K562 (cell line): Measurements from ENCODE around the gene FBXO4. TPM values are rescaled to one million over a fixed set of nuclear protein-coding genes. Genes with fewer than 3 reads are reported as not detected.
"Not testable (repeated sequence)": the region's sequence is repeated elsewhere in the genome, so short reads cannot be mapped to it uniquely, and the experiment has no call there.

Experiments used
- ATAC-seq: fragments of 200-7000 bp; cut with Tn5 transposase; 3 replicates; pipeline ENCODE4 v1.9.1; 2020; ENCODE audit warnings: moderate library complexity
- BruUV-seq: library from RNA; stranded (reverse); fragments of 400-500 nt; replicated peaks from 2 replicates; lab custom pipeline; 2021; lab: Mats Ljungman, UMichigan
- CTCF ChIA-PET: fragments of 300-600 bp; formaldehyde crosslinking; extraction: SDS; loops from one replicate; lab custom pipeline; 2021; ENCODE audit warnings: low intra/inter-chr PET ratio; lab: Yijun Ruan, JAX
- POLR2A ChIA-PET: fragments of 300-600, 350-650 bp; sonication (Branson Sonifier 250); formaldehyde crosslinking; extraction: SDS; loops from one replicate; lab custom pipeline; 2021; ENCODE audit warnings: antibody characterized with exemption, inconsistent platforms; lab: Yijun Ruan, JAX
- DNase-seq, 4 experiments: peaks; one replicate each; pipeline versions ENCODE4 v3.0.0 to v3.0.0-alpha.2; 2011 to 2018; ENCODE audit warnings: low spot score in 3 of 4, mixed read lengths in 3 of 4; ENCODE audit errors: extremely low read depth in 1 of 4
- FAIRE-seq: peaks from 2 replicates; lab custom pipeline; 2011; peaks lifted over from hg19 to GRCh38; lab: Jason Lieb, UNC
- H2AFZ ChIP-seq: 2 replicates; pipeline ENCODE4 v1.6.0; 2011; ENCODE audit warnings: low read depth, low read length, control low read depth, inconsistent platforms
- H3K27ac ChIP-seq: fragments of 200-600 bp; 3 replicates; pipeline ENCODE4 v1.8.0; 2011; ENCODE audit warnings: low read depth, mild to moderate bottlenecking, control low read depth, inconsistent platforms, low read length, moderate library complexity, mixed read lengths; ENCODE audit errors: extremely low read depth
- H3K27me3 ChIP-seq, 2 experiments: fragments of 300-600 bp in 1 of 2; 2 replicates in 1 of 2; 3 replicates in 1 of 2; pipeline versions ENCODE4 v1.6.0 to v1.8.0; 2011; ENCODE audit warnings: inconsistent platforms in 2 of 2, low read length in 2 of 2, mild to moderate bottlenecking in 1 of 2, mixed read lengths in 1 of 2, moderate library complexity in 1 of 2; ENCODE audit not compliant: control insufficient read depth in 2 of 2, insufficient read depth in 2 of 2
- H3K36me3 ChIP-seq: fragments of 300-600 bp; 3 replicates; pipeline ENCODE4 v1.8.0; 2011; ENCODE audit warnings: mild to moderate bottlenecking, low read length, inconsistent platforms; ENCODE audit not compliant: control insufficient read depth, insufficient read depth
- H3K4me1 ChIP-seq, 2 experiments: fragments of 200-600 bp in 1 of 2; replicated peaks in 1 of 2; 2 replicates in 1 of 2; 3 replicates in 1 of 2; pipeline versions ENCODE4 v1.5.1 to v1.8.0; 2011; ENCODE audit warnings: inconsistent platforms in 2 of 2, low read length in 2 of 2, mild to moderate bottlenecking in 1 of 2, mixed read lengths in 1 of 2, moderate library complexity in 1 of 2; ENCODE audit not compliant: control insufficient read depth in 2 of 2, insufficient read depth in 2 of 2
- H3K4me2 ChIP-seq: 2 replicates; pipeline ENCODE4 v1.6.1; 2011; ENCODE audit warnings: low read length, control low read depth, inconsistent platforms, mixed read lengths; ENCODE audit not compliant: insufficient read depth
- H3K4me3 ChIP-seq: fragments of 200-600 bp; sonication (generic), shearing (Covaris generic); 2 replicates; pipeline ENCODE4 v1.5.1; 2016; ENCODE audit warnings: control low read depth, inconsistent platforms
- H3K79me2 ChIP-seq: fragments of 200-600 bp; 3 replicates; pipeline ENCODE4 v1.8.0; 2011; ENCODE audit warnings: low read length, inconsistent platforms; ENCODE audit not compliant: control insufficient read depth, insufficient read depth
- H3K9ac ChIP-seq, 2 experiments: 2 replicates each; pipeline versions ENCODE4 v1.6.0 to v1.6.1; 2011; ENCODE audit warnings: low read depth in 2 of 2, low read length in 2 of 2, control low read depth in 1 of 2, inconsistent platforms in 1 of 2, mild to moderate bottlenecking in 1 of 2, mixed read lengths in 1 of 2; ENCODE audit not compliant: insufficient read depth in 1 of 2
- H3K9me1 ChIP-seq: one replicate; pipeline ENCODE4 v1.6.0; 2011; ENCODE audit warnings: inconsistent platforms, mild to moderate bottlenecking, low read length, moderate library complexity; ENCODE audit not compliant: control insufficient read depth, insufficient read depth
- H3K9me3 ChIP-seq: replicated peaks from 2 replicates; pipeline ENCODE4 v1.5.1; 2011; ENCODE audit warnings: low read depth, low read length, inconsistent platforms; ENCODE audit not compliant: control insufficient read depth, insufficient read depth
- H4K20me1 ChIP-seq: replicated peaks from 2 replicates; pipeline ENCODE4 v1.6.1; 2011; ENCODE audit warnings: low read length, inconsistent platforms, mixed read lengths; ENCODE audit not compliant: control insufficient read depth, insufficient read depth
- C11orf30 ChIP-seq: fragments of 450-650 bp; IDR thresholded peaks from 2 replicates; pipeline ENCODE4 v1.6.1; 2016; ENCODE audit warnings: low read depth, mild to moderate bottlenecking
- ETV5 ChIP-seq: sonication (generic); formaldehyde crosslinking; IDR thresholded peaks from 2 replicates; pipeline ENCODE4 v1.4.0; 2020; ENCODE audit warnings: low read depth, mild to moderate bottlenecking, missing genetic modification reagents
- KDM1A ChIP-seq, 2 experiments: fragments of 450-650 bp; IDR thresholded peaks; 2 replicates each; pipeline ENCODE4 v1.6.1; 2016; ENCODE audit warnings: mild to moderate bottlenecking in 2 of 2
- MYC ChIP-seq, 2 experiments: fragments of 250-450 bp in 1 of 2; sonication (Bioruptor Pico) in 1 of 2; IDR thresholded peaks; 2 replicates each; pipeline versions ENCODE4 v1.5.1 to v1.6.1; 2012 to 2021; ENCODE audit warnings: low read depth in 2 of 2, borderline replicate concordance in 1 of 2, improper control_type of control experiment in 1 of 2, low read length in 1 of 2, mild to moderate bottlenecking in 1 of 2, moderate library complexity in 1 of 2
- NRF1 ChIP-seq, 2 experiments: fragments of 450-650 bp; IDR thresholded peaks in 1 of 2; conservative IDR thresholded peaks in 1 of 2; 2 replicates each; pipeline ENCODE4 v1.6.1; 2014; ENCODE audit warnings: mild to moderate bottlenecking in 2 of 2
- SAFB2 ChIP-seq: fragments of 200-400 bp; formaldehyde crosslinking; IDR thresholded peaks from 2 replicates; pipeline ENCODE4 v1.6.1; 2018; ENCODE audit warnings: borderline replicate concordance, low read length, low read depth, moderate library complexity; ENCODE audit not compliant: severe bottlenecking
- SAP30 ChIP-seq: fragments of 200-600 bp; sonication (generic); IDR thresholded peaks from 2 replicates; pipeline ENCODE4 v1.6.1; 2012; ENCODE audit warnings: borderline replicate concordance, low read depth, mild to moderate bottlenecking, moderate library complexity, low read length, control low read depth, inconsistent platforms; ENCODE audit not compliant: insufficient read depth, poor library complexity, severe bottlenecking
- ZNF146 ChIP-seq: IDR thresholded peaks from one replicate; pipeline ENCODE4 v1.6.1; 2018; ENCODE audit warnings: missing compliant biosample characterization; ENCODE audit not compliant: unreplicated experiment
- ZNF316 ChIP-seq: fragments of 450-650 bp; IDR thresholded peaks from 2 replicates; pipeline ENCODE4 v1.6.1; 2016
- WGBS: fragments of 100-300 bp; shearing (Covaris generic); methylation state at CpG from one replicate; pipeline ENCODE4 v1.1.6; 2016; ENCODE audit warnings: low coverage, mixed read lengths; ENCODE audit not compliant: insufficient coverage; ENCODE audit errors: missing lambda C conversion rate; 5-methylcytosine and 5-hydroxymethylcytosine counted together
- in situ Hi-C: fragments of 300-500 bp; cut with MboI; formaldehyde crosslinking; loops from 4 replicates; pipeline ENCODE4 v1.15.0; 2018; ENCODE audit warnings: inconsistent platforms, mixed read lengths
- intact Hi-C: fragments of 100-400 bp; cut with micrococcal nuclease; formaldehyde crosslinking; loops from 2 replicates; pipeline ENCODE4 v1.14.2; 2022
- polyA plus RNA-seq, 8 experiments: library from polyadenylated mRNA; depleted of rRNA in 4 of 8; stranded (reverse) in 5 of 8; unstranded in 3 of 8; fragments of >200 nt; fragmentation: Nextera tagmentation in 2 of 8; fragmentation: Illumina TruSeq in 1 of 8; extraction: Ambion mirVana in 2 of 8; extraction: Trizol in 1 of 8; gene quantifications; 2 replicates each; pipeline versions ENCODE4 v1.2.1 to v1.2.3, GENCODE V29; 2011 to 2014; ENCODE audit warnings: inconsistent platforms in 1 of 8, missing spikeins in 1 of 8
- total RNA-seq, 7 experiments: library from RNA; depleted of rRNA in 6 of 7; stranded (reverse); fragments of >200 nt in 6 of 7; fragmentation: Illumina TruSeq in 2 of 7; extraction: Trizol in 2 of 7; gene quantifications; 2 replicates each; pipeline versions ENCODE4 v1.2.1 to v1.2.3, GENCODE V29; 2011 to 2021; ENCODE audit warnings: low replicate concordance in 1 of 7
- TF ChIP-seq, protein P1 (sequence below): fragments of 150-350 bp; IDR thresholded peaks from 2 replicates; pipeline ENCODE4 v1.6.1; 2014; ENCODE audit warnings: low read depth, mild to moderate bottlenecking, low read length, borderline replicate concordance

The FBXO4 gene
- total and polyA plus RNA-seq, 9 of the 15 experiments (the other 6 are each of a cell fraction or from before 2014, with no cell fraction given), result 5.9 to 33.4 (median 19.6) TPM

DNA sequence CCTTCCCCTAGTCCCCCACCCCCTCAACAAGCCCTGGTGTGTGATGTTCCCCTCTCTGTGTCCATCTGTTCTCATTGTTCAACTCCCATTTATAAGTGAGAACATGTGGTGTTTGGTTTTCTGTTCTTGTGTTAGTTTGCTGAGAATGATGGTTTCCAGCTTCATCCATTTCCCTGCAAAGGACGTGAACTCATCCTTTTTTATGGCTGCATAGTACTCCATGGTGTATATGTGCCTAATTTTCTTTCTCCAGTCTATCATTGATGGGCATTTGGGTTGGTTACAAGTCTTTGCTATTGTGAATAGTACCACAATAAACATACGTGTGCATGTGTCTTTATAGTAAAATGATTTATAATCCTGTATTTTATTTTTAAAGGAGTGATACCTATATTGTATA is 57.8 kb downstream of the FBXO4 start:
- H3K9me1 ChIP-seq, H3K79me2 ChIP-seq, H3K4me1 ChIP-seq, FAIRE-seq, H3K27ac ChIP-seq, H3K27me3 ChIP-seq, H3K9me3 ChIP-seq, H3K36me3 ChIP-seq, POLR2A ChIA-PET, in situ Hi-C loops, H3K4me2 ChIP-seq, ATAC-seq, BruUV-seq, H2AFZ ChIP-seq, intact Hi-C loops, H3K9ac ChIP-seq, H3K4me3 ChIP-seq, H4K20me1 ChIP-seq, CTCF ChIA-PET, DNase-seq: not testable (repeated sequence)
- TF ChIP-seq ZNF146 (CRISPR knock-in tag), result peak; percentile 89
- TF ChIP-seq KDM1A (IDR thresholded peaks at IDR 0.05), result 0 out of 4 replicates have a peak, but pooled peaks of 1 of the 2 experiments have one; percentile 14
- 8% methylated on average over 2 of the region's 2 CpGs for WGBS

DNA sequence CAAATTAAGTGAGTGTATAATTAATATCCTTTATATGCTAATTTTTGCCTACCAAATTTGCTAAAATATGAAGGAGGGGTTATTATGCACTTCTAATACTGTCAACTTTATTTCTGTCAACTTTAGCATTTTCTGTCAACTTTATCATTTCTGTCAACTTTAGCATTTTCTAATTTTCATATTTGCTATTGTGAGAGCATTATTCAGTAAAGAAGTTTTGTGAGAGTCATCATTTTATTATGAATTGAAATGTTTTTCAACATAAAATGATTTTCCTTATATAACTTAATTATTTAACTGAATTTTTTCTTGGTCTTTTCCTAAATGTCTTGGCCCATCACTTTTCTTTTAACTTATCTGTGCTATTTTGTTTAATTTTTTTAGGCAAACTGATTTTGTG is 58.2 kb downstream of the FBXO4 start:
- Histone ChIP-seq H3K27me3 (no peaks in the 10 kb centered on the region), H3K9ac (no peak overlapping the region), H3K9me3 (no peaks in the 10 kb centered on the region; the same call in 1 of the 2 replicates), H3K27ac (no peak overlapping the region), H3K4me3 (no peak overlapping the region), H3K9me1 (no peaks in the 10 kb centered on the region), H3K36me3 (no peaks in the 10 kb centered on the region), H3K79me2 (no peaks in the 10 kb centered on the region), H2AFZ (no peak overlapping the region), H3K4me1 (no peaks in the 10 kb centered on the region), H3K4me2 (no peak overlapping the region), H4K20me1 (no peaks in the 10 kb centered on the region)
- no TSS peak for BruUV-seq
- ATAC-seq (no peak), FAIRE-seq (no peak), DNase-seq (no peak)
- in situ Hi-C loops (no loop called here), intact Hi-C loops (no loop called here)
- ChIA-PET CTCF (no interaction called here), POLR2A (no interaction called here)
- no peak for TF ChIP-seq MYC (IDR thresholded peaks at IDR 0.05; ENCODE audit: low read depth, low read length)
- no peak for TF ChIP-seq MYC (CRISPR knock-in tag; IDR thresholded peaks at IDR 0.05; ENCODE audit: borderline replicate concordance, low read depth)
- TF ChIP-seq, protein P1, sequence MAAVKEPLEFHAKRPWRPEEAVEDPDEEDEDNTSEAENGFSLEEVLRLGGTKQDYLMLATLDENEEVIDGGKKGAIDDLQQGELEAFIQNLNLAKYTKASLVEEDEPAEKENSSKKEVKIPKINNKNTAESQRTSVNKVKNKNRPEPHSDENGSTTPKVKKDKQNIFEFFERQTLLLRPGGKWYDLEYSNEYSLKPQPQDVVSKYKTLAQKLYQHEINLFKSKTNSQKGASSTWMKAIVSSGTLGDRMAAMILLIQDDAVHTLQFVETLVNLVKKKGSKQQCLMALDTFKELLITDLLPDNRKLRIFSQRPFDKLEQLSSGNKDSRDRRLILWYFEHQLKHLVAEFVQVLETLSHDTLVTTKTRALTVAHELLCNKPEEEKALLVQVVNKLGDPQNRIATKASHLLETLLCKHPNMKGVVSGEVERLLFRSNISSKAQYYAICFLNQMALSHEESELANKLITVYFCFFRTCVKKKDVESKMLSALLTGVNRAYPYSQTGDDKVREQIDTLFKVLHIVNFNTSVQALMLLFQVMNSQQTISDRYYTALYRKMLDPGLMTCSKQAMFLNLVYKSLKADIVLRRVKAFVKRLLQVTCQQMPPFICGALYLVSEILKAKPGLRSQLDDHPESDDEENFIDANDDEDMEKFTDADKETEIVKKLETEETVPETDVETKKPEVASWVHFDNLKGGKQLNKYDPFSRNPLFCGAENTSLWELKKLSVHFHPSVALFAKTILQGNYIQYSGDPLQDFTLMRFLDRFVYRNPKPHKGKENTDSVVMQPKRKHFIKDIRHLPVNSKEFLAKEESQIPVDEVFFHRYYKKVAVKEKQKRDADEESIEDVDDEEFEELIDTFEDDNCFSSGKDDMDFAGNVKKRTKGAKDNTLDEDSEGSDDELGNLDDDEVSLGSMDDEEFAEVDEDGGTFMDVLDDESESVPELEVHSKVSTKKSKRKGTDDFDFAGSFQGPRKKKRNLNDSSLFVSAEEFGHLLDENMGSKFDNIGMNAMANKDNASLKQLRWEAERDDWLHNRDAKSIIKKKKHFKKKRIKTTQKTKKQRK, result no peak
- TF ChIP-seq SAFB2, result no peak
- no peak for TF ChIP-seq NRF1 (conservative IDR thresholded peaks at IDR 0.05 in 1 of 2, IDR thresholded peaks at IDR 0.05 in 1 of 2)
- no peak for TF ChIP-seq SAP30
- TF ChIP-seq ZNF316, result peak; percentile 70; the same call in 1 of the 2 replicates
- TF ChIP-seq ETV5 (CRISPR knock-in tag), result no peak
- peak; percentile 32 for TF ChIP-seq C11orf30
